ENCODE results near the gene UBE2A. TPM values are rescaled to one million over a fixed set of nuclear protein-coding genes. Genes with fewer than 3 reads are reported as not detected.

The UBE2A gene
- total RNA-seq, 1 experiment from 2014 or later = 44.9 TPM

DNA sequence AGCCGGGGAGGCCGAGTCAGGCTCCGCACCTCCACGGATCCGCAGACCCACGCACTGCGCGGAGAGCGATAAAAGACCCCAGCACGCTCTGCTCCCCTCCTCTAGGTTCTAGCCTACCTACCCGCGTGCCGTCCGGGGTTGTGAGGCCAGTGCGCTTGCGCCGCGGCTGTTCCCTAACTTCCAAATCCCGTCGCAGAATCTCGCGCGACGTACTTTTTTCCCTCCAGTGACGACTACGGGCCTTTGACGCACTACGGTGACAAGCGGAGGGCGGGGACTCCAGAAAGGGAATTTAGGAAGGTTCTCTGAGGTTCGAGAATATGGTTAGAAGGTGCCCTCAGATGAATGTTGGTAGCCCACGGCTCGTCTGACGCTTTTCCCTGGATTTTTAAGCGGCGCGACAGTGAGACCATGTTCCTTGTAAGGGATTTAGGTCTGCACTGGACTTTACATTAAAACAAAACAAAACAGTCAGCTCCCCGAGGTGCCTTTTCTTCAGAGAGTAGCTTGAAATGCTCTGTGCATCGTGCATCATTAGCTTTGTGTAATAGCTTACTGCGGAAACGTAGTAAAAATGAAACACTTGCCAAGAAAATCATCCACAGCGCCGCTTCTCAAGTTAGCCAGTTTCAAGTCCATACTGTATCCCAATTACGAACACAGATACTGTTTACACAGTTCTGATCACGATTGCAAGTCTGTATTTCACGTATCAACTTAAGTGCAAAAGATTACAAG, 32.1 kb downstream of the UBE2A start, which contains the start of gene NKRF (continued):
- TF ChIP-seq ZBTB33 (IDR thresholded peaks at IDR 0.05; ENCODE audit: extremely low read depth, insufficient replicate concordance, low read length) = peak; percentile 93

DNA sequence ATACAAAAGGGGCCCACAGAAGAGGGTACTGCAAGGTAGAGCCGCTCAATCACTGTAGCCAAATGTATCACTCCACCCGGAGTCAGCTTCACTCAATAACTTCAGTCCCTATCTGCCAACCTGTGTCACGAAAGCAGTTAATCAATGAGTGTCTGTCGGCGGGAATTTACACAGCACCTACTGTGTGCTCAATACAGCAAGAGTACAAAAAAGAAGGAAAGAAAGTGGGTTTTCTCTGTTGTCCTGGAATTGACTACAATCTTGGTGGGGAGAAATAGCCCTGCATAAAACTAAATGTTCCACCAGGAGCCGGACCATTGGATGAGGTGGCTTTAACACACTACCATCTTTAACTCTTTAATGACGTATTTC, 32.6 kb downstream of the UBE2A start:
- Histone ChIP-seq H3K4me3 (replicated peaks in 1 of 2; ENCODE audit: low read depth in 1 of 2, low read length in 2 of 2) (peak overlapping the region in 1 of 2 experiments; percentile 77; a peak in 1 of 4 replicates), H3K4me2 (ENCODE audit: low read length) (peak overlapping the region; percentile 76), H3K27ac (ENCODE audit: low read depth, low read length) (peak overlapping the region; percentile 85; the same call in 1 of the 2 replicates), H3K79me2 (ENCODE audit: insufficient read depth, low read length) (peaks cover 40% of the 10 kb centered on the region), H3K36me3 (ENCODE audit: control insufficient read depth in 1 of 2, insufficient read depth in 2 of 2, low read length in 2 of 2) (0 out of 4 replicates have a peak, but pooled peaks cover 0 to 2% of the 10 kb centered on the region in 2 experiments), H3K9me3 (ENCODE audit: control insufficient read depth in 1 of 2, insufficient read depth in 1 of 2, low read depth in 1 of 2, low read length in 2 of 2) (no peaks in the 10 kb centered on the region), H4K20me1 (ENCODE audit: insufficient read depth) (no peaks in the 10 kb centered on the region), H3K4me1 (ENCODE audit: control insufficient read depth in 1 of 2, insufficient read depth in 2 of 2, low read length in 2 of 2) (peaks cover 6 to 14% of the 10 kb centered on the region in 2 experiments; a peak in 3 of 4 replicates), H2AFZ (ENCODE audit: low read depth, low read length, poor library complexity, severe bottlenecking) (peak overlapping the region; percentile 32), H3K9ac (ENCODE audit: low read length) (peak overlapping the region; percentile 91), H3K9me2 (ENCODE audit: insufficient read depth) (no peaks in the 10 kb centered on the region), H3K27me3 (ENCODE audit: insufficient read depth, low read length) (no peaks in the 10 kb centered on the region)
- DNase-seq (ENCODE audit: low read depth, low spot score) (no peak), ATAC-seq (no peak)
- RAD21 ChIA-PET (ENCODE audit: low non-redundant PET in 1 of 2, low total read pairs in 2 of 2, uncharacterized antibody in 2 of 2, unreplicated experiment in 2 of 2) = no interaction called here
- BruUV-seq (replicated peaks) = no TSS peak
- POLR2A ChIA-PET = no interaction called here
- TF ChIP-seq FOSL1 (IDR thresholded peaks at IDR 0.05; ENCODE audit: low read depth) = no peak
- TF ChIP-seq, protein P1, sequence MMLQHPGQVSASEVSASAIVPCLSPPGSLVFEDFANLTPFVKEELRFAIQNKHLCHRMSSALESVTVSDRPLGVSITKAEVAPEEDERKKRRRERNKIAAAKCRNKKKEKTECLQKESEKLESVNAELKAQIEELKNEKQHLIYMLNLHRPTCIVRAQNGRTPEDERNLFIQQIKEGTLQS (IDR thresholded peaks at IDR 0.05) = no peak
- CTCF ChIA-PET = no interaction called here
- intact Hi-C loops (cut with micrococcal nuclease) = no loop called here

DNA sequence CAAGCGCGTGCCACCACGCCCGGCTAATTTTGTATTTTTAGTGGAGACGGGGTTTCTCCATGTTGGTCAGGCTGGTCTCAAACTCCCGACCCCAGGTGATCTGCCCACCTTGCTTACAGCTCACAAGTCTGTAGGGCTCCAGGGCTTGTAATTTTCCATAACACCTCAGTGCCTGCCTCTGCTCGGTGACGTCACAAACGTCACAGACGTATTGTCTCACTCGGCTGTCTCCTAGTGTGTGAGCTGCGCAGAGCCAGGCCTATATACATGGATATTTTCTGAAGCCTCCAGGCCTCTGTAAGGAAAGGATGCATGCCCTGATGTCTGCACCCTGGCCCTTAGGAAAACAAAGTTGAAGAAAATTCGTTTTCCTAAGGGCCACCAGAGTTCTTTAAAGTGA, 40.4 kb downstream of the UBE2A start:
- DNase-seq (ENCODE audit: low read depth, low spot score) = no peak
- no peaks in the 10 kb centered on the region for H3K27me3 ChIP-seq (ENCODE audit: insufficient read depth, low read length)
- ChIA-PET POLR2A (no interaction called here), CTCF (no interaction called here), RAD21 (ENCODE audit: low non-redundant PET in 1 of 2, low total read pairs in 2 of 2, uncharacterized antibody in 2 of 2, unreplicated experiment in 2 of 2) (no interaction called here)
- no peak for ATAC-seq
- no peaks in the 10 kb centered on the region for H3K4me1 ChIP-seq (ENCODE audit: control insufficient read depth in 1 of 2, insufficient read depth in 2 of 2, low read length in 2 of 2)
- H3K9me2 ChIP-seq (ENCODE audit: insufficient read depth) = no peaks in the 10 kb centered on the region
- H3K4me2 ChIP-seq (ENCODE audit: low read length) = no peak overlapping the region
- no peaks in the 10 kb centered on the region for H3K79me2 ChIP-seq (ENCODE audit: insufficient read depth, low read length)
- no peak overlapping the region for H2AFZ ChIP-seq (ENCODE audit: low read depth, low read length, poor library complexity, severe bottlenecking)
- H3K4me3 ChIP-seq (replicated peaks in 1 of 2; ENCODE audit: low read depth in 1 of 2, low read length in 2 of 2) = no peak overlapping the region
- BruUV-seq (replicated peaks) = no TSS peak
- no peaks in the 10 kb centered on the region for H3K36me3 ChIP-seq (ENCODE audit: control insufficient read depth in 1 of 2, insufficient read depth in 2 of 2, low read length in 2 of 2)
- intact Hi-C loops (cut with micrococcal nuclease) = no loop called here
- H3K9ac ChIP-seq (ENCODE audit: low read length) = no peak overlapping the region
- no peak overlapping the region for H3K27ac ChIP-seq (ENCODE audit: low read depth, low read length)
- no peak for TF ChIP-seq POLR2AphosphoS5 (IDR thresholded peaks at IDR 0.05; ENCODE audit: low read depth, low read length)
- TF ChIP-seq ELF1 (IDR thresholded peaks at IDR 0.05; ENCODE audit: borderline replicate concordance, low read depth) = no peak
- no peaks in the 10 kb centered on the region for H4K20me1 ChIP-seq (ENCODE audit: insufficient read depth)
- no peaks in the 10 kb centered on the region for H3K9me3 ChIP-seq (ENCODE audit: control insufficient read depth in 1 of 2, insufficient read depth in 1 of 2, low read depth in 1 of 2, low read length in 2 of 2)

Data from HCT116 (cell line).